HG03439 (cell line): ENCODE data around the gene IL13.
A peak's percentile ranks its signal among the peaks of the same experiment; 100 is the strongest.

Source experiments
- ATAC-seq: cut with Tn5 transposase; IDR thresholded peaks from one replicate; pipeline ENCODE4 v1.9.1; 2021; ENCODE audit warnings: mild to moderate bottlenecking, moderate library complexity; ENCODE audit not compliant: unreplicated experiment

The IL13 gene

GRCh38 chr5:132655821-132656773, 1.9 kb upstream of the IL13 start:
- ATAC-seq = no peak

- no peak for ATAC-seq
Observed at GRCh38 chr5:132656774-132657355, 1.1 kb upstream of the IL13 start.

- no peak for ATAC-seq
Observed at GRCh38 chr5:132658381-132659302, 669 bp downstream of the IL13 start.

- ATAC-seq = no peak
Observed at GRCh38 chr5:132659598-132660493, 1.9 kb downstream of the IL13 start.

- ATAC-seq = peak; percentile 18
Observed at GRCh38 chr5:132661231-132662003, 3.4 kb downstream of the IL13 start.

- ATAC-seq = no peak
Observed at GRCh38 chr5:132662004-132662401, 4.0 kb downstream of the IL13 start.

GRCh38 chr5:132662925-132663770, 5.2 kb downstream of the IL13 start:
- peak; percentile 43 for ATAC-seq

- ATAC-seq = peak; percentile 52
Observed at GRCh38 chr5:132663771-132664695, 6.1 kb downstream of the IL13 start.

- ATAC-seq = no peak
Observed at GRCh38 chr5:132664696-132665209, 6.8 kb downstream of the IL13 start.

- ATAC-seq = no peak
Observed at GRCh38 chr5:132665574-132666080, 7.7 kb downstream of the IL13 start.

GRCh38 chr5:132666310-132667123, 8.5 kb downstream of the IL13 start:
- ATAC-seq = no peak

- ATAC-seq = no peak
Observed at GRCh38 chr5:132667309-132667708, 9.3 kb downstream of the IL13 start.

GRCh38 chr5:132667761-132668705, 10.1 kb downstream of the IL13 start:
- no peak for ATAC-seq

- no peak for ATAC-seq
Observed at GRCh38 chr5:132668706-132669454, 10.9 kb downstream of the IL13 start.
